ENCODE measurements around the gene CCDC178.

Gene CCDC178

DNA sequence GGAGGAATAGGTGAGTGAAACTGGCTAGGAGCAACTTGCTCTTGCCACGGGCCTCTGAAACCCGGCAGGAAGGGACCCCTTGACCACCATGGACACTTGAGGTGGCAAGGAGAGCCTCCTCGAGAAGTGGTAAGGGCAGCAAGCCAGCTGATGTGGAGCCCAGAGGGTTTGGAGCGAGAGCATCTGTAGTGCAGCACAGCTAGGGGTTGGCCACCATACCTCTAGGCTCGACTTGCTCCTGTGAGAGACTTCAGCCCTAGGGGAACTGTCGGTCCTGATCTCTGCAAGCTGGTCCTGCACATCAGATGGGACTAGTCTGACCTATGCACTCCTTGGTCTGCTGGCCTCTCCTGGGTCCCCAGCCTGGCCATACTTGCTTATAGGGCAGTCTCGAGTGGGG is 158.4 kb downstream of the CCDC178 start:
- TF ChIP-seq, protein P1, sequence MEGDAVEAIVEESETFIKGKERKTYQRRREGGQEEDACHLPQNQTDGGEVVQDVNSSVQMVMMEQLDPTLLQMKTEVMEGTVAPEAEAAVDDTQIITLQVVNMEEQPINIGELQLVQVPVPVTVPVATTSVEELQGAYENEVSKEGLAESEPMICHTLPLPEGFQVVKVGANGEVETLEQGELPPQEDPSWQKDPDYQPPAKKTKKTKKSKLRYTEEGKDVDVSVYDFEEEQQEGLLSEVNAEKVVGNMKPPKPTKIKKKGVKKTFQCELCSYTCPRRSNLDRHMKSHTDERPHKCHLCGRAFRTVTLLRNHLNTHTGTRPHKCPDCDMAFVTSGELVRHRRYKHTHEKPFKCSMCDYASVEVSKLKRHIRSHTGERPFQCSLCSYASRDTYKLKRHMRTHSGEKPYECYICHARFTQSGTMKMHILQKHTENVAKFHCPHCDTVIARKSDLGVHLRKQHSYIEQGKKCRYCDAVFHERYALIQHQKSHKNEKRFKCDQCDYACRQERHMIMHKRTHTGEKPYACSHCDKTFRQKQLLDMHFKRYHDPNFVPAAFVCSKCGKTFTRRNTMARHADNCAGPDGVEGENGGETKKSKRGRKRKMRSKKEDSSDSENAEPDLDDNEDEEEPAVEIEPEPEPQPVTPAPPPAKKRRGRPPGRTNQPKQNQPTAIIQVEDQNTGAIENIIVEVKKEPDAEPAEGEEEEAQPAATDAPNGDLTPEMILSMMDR (IDR thresholded peaks at IDR 0.05; ENCODE audit: low read depth, low read length) = no peak
- no peak for DNase-seq (ENCODE audit: extremely low read depth, low read depth)

DNA sequence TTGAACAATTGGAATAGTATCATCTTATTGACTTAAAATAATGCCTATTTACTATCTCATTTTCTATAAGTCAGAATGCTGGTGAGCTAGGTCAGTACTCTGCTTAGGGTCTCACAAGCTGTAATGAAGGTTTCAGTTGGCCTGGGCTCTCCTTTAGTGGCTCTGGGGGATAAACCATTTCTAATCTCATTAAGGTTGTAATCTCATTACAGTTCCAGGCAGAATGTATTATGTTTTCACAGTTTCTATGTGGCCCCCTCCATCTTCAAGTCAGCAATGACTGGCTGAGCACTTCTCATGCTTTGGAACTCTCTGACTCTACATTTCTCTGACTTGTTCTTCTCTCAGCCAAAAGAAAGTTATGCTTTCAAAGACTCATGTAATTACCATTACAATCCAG is 163.1 kb downstream of the CCDC178 start:
- no peak for DNase-seq (ENCODE audit: extremely low read depth, low read depth)
- TF ChIP-seq, protein P1 (IDR thresholded peaks at IDR 0.05; ENCODE audit: low read depth, low read length) = no peak

DNA sequence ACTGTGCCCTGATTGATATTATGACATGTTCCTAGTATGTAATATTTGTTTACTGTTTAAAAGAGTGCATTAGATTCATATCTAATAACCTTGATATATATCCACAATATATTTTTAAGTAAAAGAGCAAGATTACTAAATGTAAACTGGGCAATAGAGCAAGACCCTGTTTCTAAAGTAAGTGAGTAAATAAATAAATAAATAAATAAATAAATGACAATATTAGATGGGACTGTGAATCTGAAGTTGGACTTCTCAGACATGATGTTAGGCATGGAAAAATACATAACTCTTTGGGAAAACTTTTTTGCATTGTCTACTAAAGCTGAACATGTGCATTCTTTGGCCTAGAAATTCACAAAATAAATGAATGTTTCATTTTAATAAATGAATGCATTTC is 164.7 kb downstream of the CCDC178 start:
- DNase-seq (ENCODE audit: extremely low read depth, low read depth) = no peak
- TF ChIP-seq, protein P1 (IDR thresholded peaks at IDR 0.05; ENCODE audit: low read depth, low read length) = no peak

DNA sequence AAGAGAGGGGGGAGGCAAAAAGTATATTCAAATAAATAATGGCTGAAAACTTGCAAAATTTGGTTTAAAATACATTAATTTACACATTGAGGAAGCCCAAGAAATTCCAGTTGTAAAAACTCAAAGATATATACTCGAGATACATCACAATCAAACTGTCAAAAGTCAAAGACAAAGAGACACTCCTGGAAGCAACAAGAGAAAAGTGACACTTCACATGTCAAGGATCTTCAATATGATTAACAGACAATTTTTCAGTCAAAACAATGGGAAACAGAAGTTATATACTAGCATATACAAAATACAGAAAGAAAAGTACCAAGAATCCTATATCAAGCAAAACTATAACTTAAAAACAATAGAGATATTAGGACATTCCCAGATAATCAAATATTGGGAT is 170.2 kb downstream of the CCDC178 start:
- TF ChIP-seq, protein P1 (IDR thresholded peaks at IDR 0.05; ENCODE audit: low read depth, low read length) = no peak
- DNase-seq (ENCODE audit: extremely low read depth, low read depth) = no peak

DNA sequence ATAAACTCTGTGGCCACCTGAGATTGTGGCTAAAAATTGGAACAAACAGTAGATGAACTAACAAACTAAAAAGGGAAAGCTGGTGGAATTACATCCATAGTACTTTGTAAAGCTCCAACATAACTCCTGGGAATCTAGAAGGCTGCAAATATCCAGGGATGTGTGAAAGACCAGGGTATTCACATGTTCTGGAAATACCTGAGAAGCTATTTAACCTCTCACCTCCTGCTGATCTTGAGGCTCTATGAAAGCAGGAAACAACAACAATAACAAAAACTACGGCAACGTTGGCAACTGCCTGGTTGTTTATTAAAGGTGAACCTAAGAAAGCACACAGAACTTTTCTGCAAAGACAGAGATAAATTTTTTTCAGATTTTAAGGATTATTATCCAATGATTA is 171.3 kb downstream of the CCDC178 start:
- TF ChIP-seq, protein P1 (IDR thresholded peaks at IDR 0.05; ENCODE audit: low read depth, low read length) = no peak
- no peak for DNase-seq (ENCODE audit: extremely low read depth, low read depth)

DNA sequence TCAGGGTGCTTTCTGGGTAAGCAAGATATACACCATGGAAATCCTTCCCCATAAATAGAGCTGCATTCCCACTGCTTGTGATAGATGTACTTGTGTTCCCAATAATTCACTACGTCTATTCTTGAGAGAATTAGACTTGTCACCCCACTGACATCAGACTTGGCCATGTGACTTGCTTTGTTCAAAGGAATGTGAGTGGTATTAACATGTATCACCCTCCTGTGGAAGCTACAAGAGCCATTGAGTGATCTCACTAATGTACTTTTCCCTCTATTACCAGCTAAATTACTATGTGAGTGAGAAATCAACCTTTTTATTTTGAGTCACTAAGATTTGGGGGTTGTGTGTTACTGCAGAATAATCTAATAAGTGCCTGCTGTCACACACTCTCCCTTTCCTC is 176.0 kb downstream of the CCDC178 start:
- TF ChIP-seq, protein P1 (IDR thresholded peaks at IDR 0.05; ENCODE audit: low read depth, low read length) = no peak
- no peak for DNase-seq (ENCODE audit: extremely low read depth, low read depth)

DNA sequence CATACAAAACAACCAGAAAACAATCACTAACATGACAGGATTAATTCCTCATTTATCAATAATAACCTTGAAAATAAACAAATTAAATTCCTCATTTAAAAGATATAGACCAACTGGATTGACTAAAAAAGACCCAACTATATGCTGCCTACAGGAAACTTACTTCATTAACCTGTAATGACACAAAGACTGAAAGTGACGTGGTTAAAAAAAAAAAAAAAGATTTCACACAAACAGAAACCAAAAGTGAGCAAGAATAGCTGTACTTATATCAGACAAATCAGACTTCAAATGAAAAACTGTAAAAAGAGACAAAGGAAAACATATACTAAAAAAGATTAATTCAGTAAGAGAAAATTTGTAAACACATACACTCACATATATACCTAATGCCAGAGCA is 201.2 kb downstream of the CCDC178 start:
- TF ChIP-seq, protein P1 (IDR thresholded peaks at IDR 0.05; ENCODE audit: low read depth, low read length) = no peak
- DNase-seq (ENCODE audit: extremely low read depth, low read depth) = no peak
